Measurements from ENCODE around the gene GPC5.

DNA sequence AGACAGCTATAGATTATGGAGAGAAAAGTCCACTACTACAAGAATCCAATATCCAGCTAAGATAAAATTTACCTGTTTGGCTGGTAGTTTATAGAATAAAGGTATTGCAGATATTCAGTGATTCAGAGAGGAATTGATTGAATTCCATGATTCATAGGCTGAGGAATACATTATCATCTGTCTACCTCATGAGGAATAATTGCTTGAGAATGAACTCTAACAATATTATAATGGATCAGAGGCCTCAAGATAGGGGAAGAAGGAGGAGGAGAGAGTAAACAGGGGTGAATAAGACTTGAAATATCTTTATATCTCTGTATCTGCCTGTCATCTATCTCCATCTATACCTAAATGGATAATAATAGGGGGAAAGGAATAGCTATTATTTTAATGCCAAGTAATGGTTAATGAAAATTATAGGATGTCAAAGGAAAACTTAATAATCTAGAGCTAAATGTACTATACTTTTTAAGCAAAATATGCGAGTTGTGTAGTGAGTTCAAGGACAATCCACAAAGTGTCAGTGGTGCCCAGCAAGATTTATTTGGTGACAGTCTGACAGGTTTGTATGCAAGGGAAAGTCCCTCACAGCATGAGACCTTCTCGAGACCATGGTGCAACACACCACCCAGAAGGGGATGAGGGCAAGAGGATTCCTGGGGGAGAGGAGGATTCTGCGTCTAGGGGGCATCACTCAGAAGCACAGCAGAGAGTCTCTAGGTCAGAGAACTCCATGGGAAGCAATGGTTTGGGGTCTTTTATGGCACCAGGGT, 224.5 kb downstream of the GPC5 start:
- TF ChIP-seq CTCF (IDR thresholded peaks at IDR 0.05; ENCODE audit: extremely low read depth in 1 of 2, insufficient read depth in 1 of 2, low read depth in 1 of 2, low read length in 2 of 2) (no peak), GATA2 (IDR thresholded peaks at IDR 0.05; ENCODE audit: insufficient read depth, insufficient read length, low read depth, low read length) (no peak), MAX (IDR thresholded peaks at IDR 0.05; ENCODE audit: insufficient read depth, insufficient read length) (no peak), POLR2A (IDR thresholded peaks at IDR 0.05; ENCODE audit: low read depth, low read length) (no peak), POLR2AphosphoS5 (IDR thresholded peaks at IDR 0.05; ENCODE audit: insufficient read depth, low read depth, low read length) (no peak), FOS (IDR thresholded peaks at IDR 0.05; ENCODE audit: borderline replicate concordance, insufficient read depth, low read length) (no peak)

All from endothelial cell of umbilical vein (primary cell).